Vagina (tissue), 2 donors: ENCODE measurements around the gene PICALM.

ENCODE experiments used
- CTCF ChIP-seq, 3 experiments: fragments of 450-650 bp in 2 of 3; fragments of 200-600 bp in 1 of 3; sonication (generic) in 1 of 3; IDR thresholded peaks; one replicate each; pipeline ENCODE4 v1.5.1; 2017 to 2019; ENCODE audit warnings: antibody characterized with exemption in 3 of 3, mild to moderate bottlenecking in 2 of 3, moderate library complexity in 2 of 3
- POLR2A ChIP-seq, 2 donors: fragments of 450-650 bp; IDR thresholded peaks; one replicate each; pipeline ENCODE4 v1.6.1; 2017; ENCODE audit warnings: antibody characterized with exemption in 2 of 2, mild to moderate bottlenecking in 2 of 2, moderate library complexity in 2 of 2

GRCh38 chr11:85913513-85913912, 155.4 kb downstream of the PICALM start:
- no peak for TF ChIP-seq CTCF (IDR thresholded peaks at IDR 0.05)
- no peak for TF ChIP-seq POLR2A (IDR thresholded peaks at IDR 0.05)
